Activated CD8-positive, alpha-beta memory T cell treated with anti-CD3 and anti-CD28 coated beads for 24 hours (primary cell): Measurements from ENCODE around the gene CD99.
"Not testable (repeated sequence)": the region's sequence is repeated elsewhere in the genome, so short reads cannot be mapped to it uniquely, and the experiment has no call there.

Source experiments
- DNase-seq: peaks from one replicate; pipeline ENCODE4 v3.0.0-alpha.2; 2020

CD99 gene

DNA sequence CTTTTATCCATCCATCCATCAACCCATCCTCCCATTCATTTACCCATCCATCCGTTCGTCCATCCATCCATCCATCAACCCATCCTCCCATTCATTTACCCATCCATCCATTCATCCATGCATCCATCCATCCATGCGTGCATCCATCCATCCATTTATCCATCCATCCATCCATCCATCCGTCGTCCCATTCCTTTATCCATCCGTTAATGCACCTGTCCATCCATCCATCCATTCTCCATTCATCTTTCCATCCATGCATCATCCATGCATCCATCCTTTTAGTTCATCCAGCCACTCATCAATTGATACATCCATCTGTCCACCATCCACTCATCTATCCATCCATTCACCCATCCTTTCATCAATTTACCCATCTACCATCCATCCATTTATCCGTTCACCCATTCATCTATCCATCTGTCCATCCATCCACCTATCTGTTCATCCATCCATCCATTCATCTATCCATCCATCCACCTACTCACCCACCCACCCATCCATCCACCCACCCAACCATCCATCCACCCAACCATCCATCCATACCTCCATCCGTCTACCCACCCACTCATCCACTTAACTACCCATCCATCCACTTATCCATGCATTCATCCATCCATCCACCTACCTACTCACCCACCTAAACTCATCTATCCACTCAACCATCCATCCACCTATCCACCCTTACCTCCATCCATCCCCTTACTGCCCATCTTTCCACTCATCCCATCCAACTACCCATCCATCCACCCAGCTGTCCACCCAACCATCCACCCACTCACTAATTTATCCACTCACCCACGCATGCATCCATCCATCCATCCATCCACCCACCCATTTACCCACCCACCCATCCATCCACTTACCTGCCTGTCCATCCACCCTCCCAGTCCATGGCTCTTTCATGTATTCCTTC lies 9.6 kb downstream of the CD99 start:
- DNase-seq: no peak

DNA sequence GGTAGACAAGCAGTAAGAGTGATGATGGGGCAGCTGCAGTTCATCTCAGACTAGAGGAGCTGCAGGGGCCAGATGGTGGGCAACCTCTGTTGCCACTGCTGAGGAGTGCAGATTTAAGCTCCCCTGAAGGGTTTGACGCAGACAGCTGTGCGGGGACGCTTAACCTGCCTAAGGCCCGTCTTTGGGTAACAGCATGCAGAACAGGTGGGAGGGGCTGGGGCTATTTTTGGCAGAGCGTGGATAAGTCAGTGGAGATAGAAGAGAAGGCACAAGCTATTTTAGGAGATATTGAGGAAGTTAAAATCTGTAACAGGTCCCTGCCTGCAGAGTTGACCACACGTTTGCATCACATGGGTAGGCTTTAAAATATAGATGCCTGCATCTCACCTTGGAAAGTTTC lies 10.5 kb downstream of the CD99 start:
- DNase-seq: no peak

DNA sequence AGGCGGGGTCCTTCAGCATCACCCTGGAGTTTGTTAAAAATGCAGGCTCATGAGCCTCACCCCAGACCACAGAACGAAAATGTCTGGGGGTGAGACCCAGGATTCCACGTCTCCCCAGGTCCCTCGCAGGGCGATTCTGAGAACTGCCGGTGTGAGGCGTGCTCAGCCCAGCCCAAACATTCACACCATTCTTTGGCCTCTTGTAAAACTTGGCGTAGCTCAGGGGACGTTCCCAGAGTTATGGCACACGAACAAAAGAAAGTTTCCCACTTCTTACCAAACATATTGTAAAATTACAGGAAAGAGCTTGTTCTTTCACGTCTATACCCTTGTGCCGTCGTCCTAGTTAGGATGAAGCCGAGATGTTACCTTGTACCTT lies 12.9 kb downstream of the CD99 start:
- no peak for DNase-seq

DNA sequence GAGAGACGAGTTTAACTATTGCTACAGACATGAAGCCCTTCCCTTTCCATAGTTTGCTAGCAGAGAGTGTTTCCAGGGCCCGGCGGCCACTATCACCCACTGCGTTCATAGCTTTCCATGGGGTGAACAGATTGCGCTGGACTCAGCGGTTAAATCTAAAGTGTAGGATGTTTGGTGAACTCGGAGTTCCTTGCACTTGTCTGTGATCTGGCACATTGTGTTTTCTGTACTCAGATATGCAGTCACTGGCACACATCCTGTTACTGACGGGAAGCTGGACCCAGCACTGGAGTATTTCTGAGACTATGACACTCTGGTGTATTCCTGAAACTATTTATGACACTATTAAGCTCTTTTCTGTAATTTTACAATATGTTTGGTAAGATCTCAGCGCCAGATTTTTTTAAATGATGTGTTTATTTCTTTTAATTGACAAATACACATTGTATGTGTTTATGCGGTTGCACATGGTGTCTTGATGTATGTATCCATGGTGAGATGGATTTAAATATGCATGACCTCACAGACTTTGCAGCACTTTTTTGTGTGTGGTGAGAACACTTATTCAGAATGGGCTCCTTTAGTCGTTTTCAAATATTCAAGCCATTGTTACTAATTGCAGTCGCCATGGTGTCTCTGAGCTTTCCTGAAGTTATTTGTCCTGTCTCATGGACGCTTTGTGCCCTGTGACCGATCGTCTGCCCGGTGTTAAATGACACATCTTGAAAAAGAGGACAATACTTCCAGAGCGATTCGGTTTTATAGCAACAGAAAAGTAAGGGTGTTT lies 14.1 kb downstream of the CD99 start:
- no peak for DNase-seq

DNA sequence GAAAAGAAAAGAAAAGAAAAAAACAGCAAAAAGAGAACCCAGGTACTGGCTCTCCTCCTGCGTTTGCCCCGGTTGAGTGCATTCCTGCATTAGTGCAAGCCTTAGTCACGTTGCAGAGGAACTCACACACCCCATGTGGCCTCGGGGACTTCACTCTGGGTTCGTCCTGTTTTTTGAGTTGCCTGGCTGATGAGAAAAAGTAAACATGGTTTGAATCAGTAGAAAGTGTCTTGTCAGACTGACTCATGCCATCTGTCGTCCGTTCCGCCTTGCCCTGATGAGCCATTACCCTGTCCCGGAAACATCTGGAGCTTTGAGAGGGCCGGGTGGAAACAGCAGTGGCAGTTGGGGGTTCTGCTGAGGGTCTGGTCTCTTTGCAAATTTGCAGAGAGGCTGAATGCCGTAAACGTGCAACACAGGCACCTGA lies 16.3 kb downstream of the CD99 start:
- peak; percentile 77 for DNase-seq

DNA sequence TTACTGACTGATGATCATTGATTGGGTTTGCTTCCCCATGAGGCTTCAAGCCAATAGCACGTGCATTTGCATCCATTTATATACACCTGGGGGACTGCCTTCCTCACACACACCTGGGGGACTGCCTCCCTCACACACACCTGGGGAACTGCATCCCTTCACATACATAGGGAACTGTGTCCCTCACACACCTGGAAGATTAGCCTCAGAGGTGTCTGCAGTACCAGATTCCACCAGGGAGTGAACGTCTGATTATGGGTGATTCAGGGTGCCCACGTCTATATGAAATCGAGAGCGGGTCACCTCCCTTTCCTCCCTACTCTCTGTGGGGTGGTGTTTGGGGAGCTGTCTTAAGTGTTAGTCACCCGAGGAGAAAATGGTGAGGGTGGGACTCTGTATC lies 16.9 kb downstream of the CD99 start:
- no peak for DNase-seq

DNA sequence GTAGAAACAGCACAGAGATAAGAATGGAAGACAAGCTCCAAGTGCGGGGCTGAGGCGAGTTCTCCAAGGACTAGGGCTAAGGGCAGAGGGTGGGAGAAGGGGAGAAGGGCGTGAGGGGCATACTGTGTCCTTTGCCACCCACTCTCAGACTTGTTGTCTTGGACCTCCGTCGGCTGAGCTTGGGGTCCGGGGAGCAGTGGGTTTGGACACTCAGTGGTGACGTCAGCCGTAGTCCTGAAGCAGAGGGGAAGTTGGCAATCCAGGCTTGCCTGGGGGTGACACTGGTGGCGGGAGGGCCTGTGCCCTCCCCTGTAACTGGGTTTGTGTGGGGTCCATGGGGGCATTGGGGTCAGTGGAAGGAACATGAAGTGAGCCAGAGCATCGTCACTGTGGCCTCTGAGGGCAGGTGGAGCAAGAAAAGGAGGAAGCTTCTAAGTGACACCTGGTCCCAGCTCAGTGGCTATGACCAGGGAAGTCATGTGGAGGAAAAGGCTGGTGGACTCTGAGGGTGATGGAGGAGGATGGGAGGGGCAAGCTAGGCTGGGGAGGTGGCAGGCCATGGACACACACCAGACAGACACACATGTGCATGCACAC lies 17.6 kb downstream of the CD99 start:
- no peak for DNase-seq

DNA sequence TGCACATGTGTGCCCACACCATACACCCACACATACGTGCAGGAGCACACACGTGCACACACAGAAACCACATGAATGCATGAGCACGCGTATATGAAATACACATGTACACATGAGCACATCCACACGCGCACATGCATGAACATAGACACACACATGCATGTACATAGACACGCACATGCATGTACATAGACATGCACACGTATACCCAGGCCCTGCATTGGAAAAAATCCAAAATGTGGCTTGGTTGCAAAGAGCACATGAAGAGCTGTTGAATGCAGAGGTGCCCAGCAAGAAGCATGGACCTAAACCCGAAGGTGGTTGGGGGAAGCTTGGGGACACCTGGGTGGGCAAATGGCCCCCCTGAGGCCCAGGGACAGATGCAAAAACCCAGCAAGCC lies 18.5 kb downstream of the CD99 start:
- DNase-seq: no peak

DNA sequence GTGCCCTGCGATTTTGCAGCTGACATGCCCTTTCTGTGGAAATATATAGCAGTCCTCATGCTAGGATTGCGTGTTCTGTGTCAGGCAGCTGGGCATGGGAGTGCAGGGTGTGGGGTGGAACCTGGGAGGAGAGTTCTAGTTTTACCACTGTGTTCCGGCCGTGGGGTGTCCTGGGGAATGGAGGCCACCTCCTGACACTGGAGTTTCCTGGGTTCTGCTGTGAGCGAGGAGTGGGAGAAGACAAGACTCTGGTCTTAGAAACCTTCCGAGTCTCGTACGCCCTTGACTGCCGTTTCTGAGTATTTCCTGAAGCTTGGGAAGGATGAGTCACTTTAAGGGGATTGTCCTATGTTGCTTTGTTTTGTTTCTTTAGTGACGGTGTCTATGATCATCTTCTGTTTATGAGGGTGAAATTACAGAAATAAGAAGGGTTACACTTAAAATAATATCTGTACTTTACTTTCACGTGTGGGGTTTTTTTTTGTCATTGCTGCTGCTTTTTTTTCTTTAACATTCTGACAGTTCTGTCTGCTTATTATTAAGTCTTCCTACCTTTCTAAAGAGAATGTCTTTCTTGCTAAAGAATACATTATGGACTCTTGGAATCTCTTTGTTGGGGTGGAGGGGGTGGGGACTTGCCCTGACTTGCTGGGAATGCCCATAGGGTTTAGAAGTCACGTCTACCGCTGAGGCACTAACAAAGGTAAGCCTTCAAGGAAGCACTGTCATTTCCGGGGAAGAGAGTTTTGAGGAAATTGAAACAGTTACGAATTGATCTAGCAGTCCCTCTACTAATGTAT lies 19.1 kb downstream of the CD99 start:
- DNase-seq: peak; percentile 72

DNA sequence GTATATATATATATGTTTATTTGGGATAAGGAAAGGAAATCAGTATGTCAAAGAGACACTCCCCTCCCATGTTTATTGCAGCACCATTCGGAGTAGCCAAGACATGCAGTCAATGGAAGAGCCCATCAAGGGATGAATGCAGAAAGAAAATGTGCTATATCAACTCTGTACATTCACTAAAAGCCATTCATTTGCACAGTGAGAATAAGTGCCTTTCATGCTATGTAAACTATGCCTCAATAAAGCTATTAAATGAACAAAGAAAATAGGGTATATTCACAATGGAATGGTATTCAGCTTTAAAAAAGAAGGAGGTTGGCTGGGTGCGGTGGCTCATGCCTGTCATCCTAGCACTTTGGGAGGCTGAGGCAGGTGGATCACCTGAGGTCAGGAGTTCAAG lies 20.3 kb downstream of the CD99 start:
- no peak for DNase-seq

DNA sequence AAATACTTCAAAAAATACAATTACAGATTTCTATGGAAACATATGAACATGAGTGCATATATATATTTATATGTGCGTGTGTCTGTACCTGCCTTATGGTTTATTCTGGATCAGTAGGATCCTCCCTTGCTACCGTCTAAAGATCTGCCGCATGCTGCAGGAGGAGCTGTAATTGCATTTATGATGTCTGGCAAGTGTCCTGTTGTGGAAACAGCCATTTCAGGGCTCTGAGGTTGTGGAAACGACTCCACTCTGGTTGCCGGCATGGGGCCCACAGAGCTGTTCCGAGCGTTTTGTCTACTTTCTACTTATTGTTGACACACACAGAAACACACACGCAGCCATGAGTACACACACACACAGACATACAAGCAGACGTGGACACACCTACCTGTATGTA lies 21.3 kb downstream of the CD99 start:
- no peak for DNase-seq

DNA sequence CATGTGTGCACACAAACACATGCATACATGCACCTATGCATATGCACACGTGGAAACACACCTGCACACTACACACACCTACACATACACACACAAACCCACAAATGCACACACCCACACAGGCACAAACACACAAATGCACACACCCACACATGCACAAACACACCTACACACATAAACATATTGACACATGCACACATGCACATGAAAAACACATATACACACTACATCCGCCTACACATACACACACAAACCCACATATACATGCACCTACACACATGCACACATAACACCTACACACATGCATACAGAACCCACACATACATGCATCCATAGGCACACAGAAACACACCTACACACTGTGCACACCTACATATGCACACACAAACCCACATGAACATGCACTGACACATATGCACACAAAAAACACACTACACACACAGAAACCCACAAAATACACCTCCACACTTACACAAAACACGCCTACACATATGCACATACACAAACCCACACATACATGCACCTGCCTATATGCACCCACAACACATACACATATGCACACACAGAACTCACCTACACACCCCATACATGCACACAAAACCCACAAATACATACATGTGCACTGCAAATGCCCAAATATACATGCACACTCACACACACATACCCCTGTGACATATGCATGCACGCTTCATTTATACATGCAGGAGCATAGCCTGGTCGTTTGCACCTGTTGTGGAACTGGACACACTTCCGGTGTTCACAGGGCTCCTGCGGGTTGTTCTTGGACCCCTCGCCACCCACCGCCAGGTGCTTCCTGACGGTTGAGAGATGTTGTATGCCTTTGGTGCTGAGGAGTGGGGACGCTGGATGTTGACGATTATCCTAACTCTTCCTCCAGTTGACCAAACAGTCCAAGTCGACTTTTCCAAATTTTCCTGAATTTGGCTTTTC lies 22.1 kb downstream of the CD99 start:
- no peak for DNase-seq

DNA sequence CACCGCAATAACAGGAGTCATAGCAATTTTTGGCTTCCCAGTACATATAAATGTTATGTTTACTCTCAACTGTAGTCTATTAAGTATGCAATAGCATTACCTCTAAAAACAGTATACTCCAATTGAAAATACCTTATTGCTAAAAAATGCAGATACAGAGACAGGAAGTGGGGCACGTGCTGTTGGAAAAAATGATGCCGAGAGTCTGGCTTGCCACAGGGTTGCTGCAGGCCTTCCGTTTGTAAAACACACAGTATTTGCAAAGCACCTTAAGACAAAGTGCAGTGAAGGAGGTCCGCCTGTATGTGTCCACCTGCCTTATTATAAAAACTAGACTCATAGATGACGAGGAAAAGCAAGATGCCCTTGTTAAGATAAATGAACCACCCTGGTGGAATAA lies 23.5 kb downstream of the CD99 start:
- no peak for DNase-seq

DNA sequence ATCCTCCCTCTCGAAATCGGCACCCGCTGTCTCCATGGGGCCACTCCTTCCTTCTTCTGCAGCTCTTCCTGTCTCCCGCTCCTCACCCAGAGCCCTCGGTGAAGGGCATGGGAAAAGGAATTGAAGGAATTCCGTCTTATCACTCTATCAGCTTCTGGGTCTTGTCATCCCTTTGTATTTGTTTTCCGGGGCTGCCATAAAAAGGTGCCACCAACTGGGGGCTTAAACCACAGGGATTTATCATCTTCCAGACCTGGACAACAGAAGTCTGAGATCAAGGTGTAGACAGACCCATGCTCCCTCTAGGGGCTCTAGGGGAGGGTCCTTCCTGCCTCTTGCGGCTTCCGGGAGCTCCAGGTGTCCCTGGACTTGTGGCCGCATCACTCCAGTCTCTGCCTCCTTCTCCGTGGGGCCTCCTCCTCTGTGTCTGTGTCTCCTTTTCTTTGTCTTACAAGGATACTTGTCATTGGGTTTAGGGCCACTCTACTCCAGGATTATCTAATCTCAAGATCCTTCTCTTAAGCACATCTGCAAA lies 24.0 kb downstream of the CD99 start:
- DNase-seq: no peak

DNA sequence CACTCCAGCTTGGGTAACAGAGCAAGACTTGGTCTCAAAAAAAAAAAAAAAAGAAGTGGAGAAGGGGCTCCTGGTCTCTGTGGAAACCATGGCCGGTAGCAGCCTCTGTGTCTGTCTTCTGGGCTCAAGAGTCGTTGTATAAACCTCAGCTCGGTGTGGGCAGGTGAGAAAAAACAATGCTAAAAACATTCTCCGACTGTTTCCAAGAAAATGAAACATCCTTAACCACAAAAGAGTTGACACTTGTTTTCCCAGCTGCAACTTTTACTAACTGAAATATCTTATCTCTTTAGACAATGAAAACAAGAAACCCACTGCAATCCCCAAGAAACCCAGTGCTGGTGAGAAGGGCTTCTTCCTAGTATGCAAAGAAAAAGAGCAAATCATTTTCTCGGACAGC lies 26.2 kb downstream of the CD99 start:
- no peak for DNase-seq

DNA sequence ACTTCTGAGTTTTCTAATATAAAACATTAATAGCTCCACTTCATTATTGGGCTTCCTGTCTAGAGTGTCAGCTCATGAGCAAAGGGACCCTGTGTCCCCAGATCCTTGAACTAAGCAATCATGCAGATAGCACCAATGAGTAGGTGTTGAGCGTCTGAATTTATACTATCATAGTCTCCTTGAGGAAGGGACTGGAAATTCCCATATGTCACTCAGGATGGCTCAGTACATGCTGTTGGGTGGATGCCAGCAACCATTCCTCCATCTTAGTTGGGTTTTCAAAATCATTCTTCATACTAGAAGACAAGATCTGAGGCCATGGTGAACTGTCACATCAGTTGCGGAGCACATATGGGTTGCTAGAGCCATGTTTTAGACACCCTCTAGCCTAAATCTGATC lies 27.7 kb downstream of the CD99 start:
- DNase-seq: no peak

DNA sequence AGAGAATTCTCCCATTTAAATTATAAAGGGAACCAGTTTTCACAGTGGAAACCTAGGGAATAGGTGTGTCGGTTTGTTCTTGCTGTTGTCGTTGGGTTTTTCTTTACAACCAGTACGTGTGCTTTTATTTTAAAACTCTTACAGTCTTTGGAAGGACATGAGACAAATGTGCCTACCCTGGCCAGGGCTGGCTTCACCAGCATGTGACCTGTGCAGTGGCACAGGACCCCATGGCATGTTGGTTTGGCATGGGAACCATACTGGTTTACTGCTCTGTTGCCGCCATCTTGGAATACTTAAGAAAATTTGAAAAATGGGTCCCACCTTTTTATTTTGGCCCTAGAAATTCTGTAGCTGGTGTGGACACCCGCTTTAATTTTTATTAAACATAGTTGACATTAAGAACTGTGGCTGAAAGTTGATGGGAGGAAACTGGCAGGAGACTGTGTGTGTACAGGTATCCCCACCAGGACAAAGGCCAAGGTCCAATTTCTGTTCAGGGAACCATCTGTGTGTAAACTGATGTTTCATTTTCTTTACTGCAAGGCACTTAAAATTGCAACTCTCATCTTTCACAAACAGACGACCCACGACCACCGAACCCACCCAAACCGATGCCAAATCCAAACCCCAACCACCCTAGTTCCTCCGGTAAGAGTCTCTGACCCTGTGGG lies 28.8 kb downstream of the CD99 start:
- no peak for DNase-seq

DNA sequence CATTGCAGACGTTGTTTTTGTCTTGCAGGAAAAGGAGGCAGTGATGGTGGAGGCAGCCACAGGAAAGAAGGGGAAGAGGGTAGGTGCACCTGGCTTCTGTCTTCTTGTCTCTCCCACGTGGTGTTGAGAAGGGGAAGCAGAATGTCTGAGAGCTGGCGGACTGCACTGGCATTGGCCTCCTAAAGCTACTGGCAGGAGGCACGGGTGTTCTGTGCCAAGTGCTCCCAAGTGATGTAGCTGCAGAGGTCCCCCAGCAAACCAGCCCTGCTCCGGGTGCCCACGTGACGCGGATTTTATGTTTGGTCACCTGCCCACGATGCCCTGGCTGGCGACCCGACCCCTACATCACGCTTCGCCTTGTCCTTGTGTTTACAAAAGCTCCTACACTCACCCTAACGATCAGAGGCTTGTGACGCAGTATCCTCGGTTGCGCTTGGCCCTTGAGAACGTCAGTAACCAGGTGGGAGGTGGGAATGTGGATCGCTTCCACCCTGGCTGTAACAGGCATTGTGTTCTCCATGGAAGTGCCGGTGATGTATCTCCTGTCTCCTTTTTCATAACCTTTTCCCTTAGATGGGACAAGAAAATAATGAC lies 32.3 kb downstream of the CD99 start:
- DNase-seq: no peak

DNA sequence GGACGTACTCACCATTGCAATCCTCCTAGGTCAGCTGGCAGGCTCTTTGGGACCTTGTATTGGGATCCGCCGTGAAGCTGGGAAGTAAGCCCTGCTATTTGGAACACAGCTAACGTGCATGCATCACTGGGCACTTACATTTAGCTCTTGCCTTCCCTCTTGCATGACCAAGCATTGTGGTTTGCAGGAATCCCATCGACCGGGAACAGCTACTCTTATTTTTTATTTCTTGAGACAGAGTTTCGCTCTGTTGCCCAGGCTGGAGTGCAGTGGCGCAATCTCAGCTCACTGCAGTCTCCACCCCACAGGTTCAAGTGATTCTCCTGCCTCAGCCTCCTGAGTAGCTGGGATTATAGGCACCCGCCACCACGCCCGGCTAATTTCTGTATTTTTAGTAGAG lies 36.2 kb downstream of the CD99 start:
- DNase-seq: not testable (repeated sequence)

DNA sequence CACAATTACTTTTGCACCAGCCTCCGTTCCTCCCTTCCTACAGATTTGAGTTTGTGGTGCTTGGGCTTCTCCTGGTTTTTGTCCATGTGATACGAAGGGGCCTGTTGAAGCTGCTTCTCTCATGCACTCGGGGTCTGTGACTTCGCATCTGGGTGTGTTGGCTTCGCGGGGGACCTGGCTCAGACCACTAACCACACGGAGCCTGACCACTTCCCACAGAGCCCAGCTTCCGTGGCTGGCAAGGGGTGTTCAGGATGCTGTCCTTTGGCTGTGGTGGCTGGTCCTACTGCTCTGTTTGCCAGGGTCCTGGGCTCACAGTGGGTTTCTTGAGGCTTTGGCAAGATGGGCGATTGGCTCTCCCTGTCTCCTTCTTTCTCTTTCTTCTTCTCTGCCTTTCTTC lies 41.0 kb downstream of the CD99 start:
- DNase-seq: no peak

DNA sequence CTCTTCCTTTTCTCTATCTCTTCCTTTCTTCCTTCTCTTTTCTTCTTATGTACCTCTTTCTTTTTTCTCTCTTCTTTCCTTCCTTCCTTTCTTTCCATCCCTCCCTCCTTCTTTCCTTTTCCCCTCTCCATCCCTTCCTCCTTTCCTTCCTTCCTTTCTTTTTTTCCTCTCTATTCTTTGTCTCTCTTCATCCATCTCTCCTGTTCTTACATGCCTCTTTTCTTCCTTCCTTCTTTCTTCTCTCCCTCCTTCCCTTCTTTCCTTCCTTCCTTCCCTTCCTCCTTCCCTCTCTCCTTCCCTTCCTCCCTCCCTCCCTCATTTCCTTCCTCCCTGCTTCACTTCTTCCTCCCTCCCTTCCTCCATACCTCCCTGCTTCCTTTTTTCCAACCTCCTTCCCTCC lies 41.6 kb downstream of the CD99 start:
- DNase-seq: no peak
